ENCODE measurements around the gene CTNNAL1.
"Not testable (repeated sequence)": the region's sequence is repeated elsewhere in the genome, so short reads cannot be mapped to it uniquely, and the experiment has no call there.

The CTNNAL1 gene

GRCh38 chr9:108928386-108928785, 84.9 kb downstream of the CTNNAL1 start:
- Histone ChIP-seq H3K27ac (ENCODE audit: low read length) (no peak overlapping the region), H3K36me3 (ENCODE audit: control insufficient read depth in 2 of 2, insufficient read depth in 2 of 2, low read length in 2 of 2) (peaks cover 31 to 48% of the 10 kb centered on the region in 2 donors)

GRCh38 chr9:108924466-108924865, 88.8 kb downstream of the CTNNAL1 start:
- no peaks in the 10 kb centered on the region for H3K9me3 ChIP-seq (ENCODE audit: control insufficient read depth in 2 of 2, low read length in 2 of 2)
- no peak overlapping the region for H3K9ac ChIP-seq (ENCODE audit: low read length in 2 of 2)
- H3K4me1 ChIP-seq (ENCODE audit: control insufficient read depth, insufficient read depth, low read length), result no peaks in the 10 kb centered on the region
- no peak overlapping the region for H3K27ac ChIP-seq (ENCODE audit: low read length)
- H3K4me3 ChIP-seq (ENCODE audit: low read length in 2 of 2), result no peak overlapping the region
- peaks cover 45 to 68% of the 10 kb centered on the region in 2 donors for H3K36me3 ChIP-seq (ENCODE audit: control insufficient read depth in 2 of 2, insufficient read depth in 2 of 2, low read length in 2 of 2)
- no peaks in the 10 kb centered on the region for H3K27me3 ChIP-seq (ENCODE audit: control insufficient read depth in 1 of 2, insufficient read depth in 2 of 2, low read length in 2 of 2)

More at GRCh38 chr9:108928386-108928785, 84.9 kb downstream of the CTNNAL1 start:
- Histone ChIP-seq H3K27me3 (ENCODE audit: control insufficient read depth in 1 of 2, insufficient read depth in 2 of 2, low read length in 2 of 2) (no peaks in the 10 kb centered on the region), H3K9me3 (ENCODE audit: control insufficient read depth in 2 of 2, low read length in 2 of 2) (no peaks in the 10 kb centered on the region), H3K4me1 (ENCODE audit: control insufficient read depth, insufficient read depth, low read length) (peaks cover 10% of the 10 kb centered on the region), H3K9ac (ENCODE audit: low read length in 2 of 2) (no peak overlapping the region), H3K4me3 (ENCODE audit: low read length in 2 of 2) (no peak overlapping the region)

GRCh38 chr9:108921200-108921599, 92.1 kb downstream of the CTNNAL1 start:
- Histone ChIP-seq H3K9ac (ENCODE audit: low read length in 2 of 2) (no peak overlapping the region), H3K9me3 (ENCODE audit: control insufficient read depth in 2 of 2, low read length in 2 of 2) (no peaks in the 10 kb centered on the region), H3K4me3 (ENCODE audit: low read length in 2 of 2) (no peak overlapping the region), H3K27me3 (ENCODE audit: control insufficient read depth in 1 of 2, insufficient read depth in 2 of 2, low read length in 2 of 2) (no peaks in the 10 kb centered on the region), H3K4me1 (ENCODE audit: control insufficient read depth, insufficient read depth, low read length) (no peaks in the 10 kb centered on the region), H3K36me3 (ENCODE audit: control insufficient read depth in 2 of 2, insufficient read depth in 2 of 2, low read length in 2 of 2) (peaks cover 56% of the 10 kb centered on the region in 2 donors), H3K27ac (ENCODE audit: low read length) (no peak overlapping the region)

GRCh38 chr9:108920401-108920800, 92.9 kb downstream of the CTNNAL1 start:
- H3K9ac ChIP-seq (ENCODE audit: low read length in 2 of 2); H3K9me3 ChIP-seq (ENCODE audit: control insufficient read depth in 2 of 2, low read length in 2 of 2); H3K4me3 ChIP-seq (ENCODE audit: low read length in 2 of 2); H3K27ac ChIP-seq (ENCODE audit: low read length); H3K27me3 ChIP-seq (ENCODE audit: control insufficient read depth in 1 of 2, insufficient read depth in 2 of 2, low read length in 2 of 2); H3K4me1 ChIP-seq (ENCODE audit: control insufficient read depth, insufficient read depth, low read length): not testable (repeated sequence)
- peaks cover 49 to 54% of the 10 kb centered on the region in 2 donors for H3K36me3 ChIP-seq (ENCODE audit: control insufficient read depth in 2 of 2, insufficient read depth in 2 of 2, low read length in 2 of 2)

GRCh38 chr9:108919517-108919916, 93.8 kb downstream of the CTNNAL1 start:
- Histone ChIP-seq H3K9me3 (ENCODE audit: control insufficient read depth in 2 of 2, low read length in 2 of 2) (no peaks in the 10 kb centered on the region), H3K27me3 (ENCODE audit: control insufficient read depth in 1 of 2, insufficient read depth in 2 of 2, low read length in 2 of 2) (no peaks in the 10 kb centered on the region), H3K9ac (ENCODE audit: low read length in 2 of 2) (no peak overlapping the region), H3K4me3 (ENCODE audit: low read length in 2 of 2) (no peak overlapping the region), H3K4me1 (ENCODE audit: control insufficient read depth, insufficient read depth, low read length) (no peaks in the 10 kb centered on the region), H3K36me3 (ENCODE audit: control insufficient read depth in 2 of 2, insufficient read depth in 2 of 2, low read length in 2 of 2) (peaks cover 45 to 48% of the 10 kb centered on the region in 2 donors), H3K27ac (ENCODE audit: low read length) (no peak overlapping the region)

- Histone ChIP-seq H3K4me1 (ENCODE audit: control insufficient read depth, insufficient read depth, low read length) (no peaks in the 10 kb centered on the region), H3K27ac (ENCODE audit: low read length) (no peak overlapping the region), H3K4me3 (ENCODE audit: low read length in 2 of 2) (no peak overlapping the region), H3K27me3 (ENCODE audit: control insufficient read depth in 1 of 2, insufficient read depth in 2 of 2, low read length in 2 of 2) (no peaks in the 10 kb centered on the region), H3K36me3 (ENCODE audit: control insufficient read depth in 2 of 2, insufficient read depth in 2 of 2, low read length in 2 of 2) (peaks cover 42% of the 10 kb centered on the region in 2 donors), H3K9me3 (ENCODE audit: control insufficient read depth in 2 of 2, low read length in 2 of 2) (no peaks in the 10 kb centered on the region), H3K9ac (ENCODE audit: low read length in 2 of 2) (no peak overlapping the region)
These were observed 99.9 kb downstream of the CTNNAL1 start for GRCh38 chr9:108913391-108913790.

- no peaks in the 10 kb centered on the region for H3K9me3 ChIP-seq (ENCODE audit: control insufficient read depth in 2 of 2, low read length in 2 of 2)
- no peak overlapping the region for H3K9ac ChIP-seq (ENCODE audit: low read length in 2 of 2)
- no peak overlapping the region for H3K27ac ChIP-seq (ENCODE audit: low read length)
- no peaks in the 10 kb centered on the region for H3K4me1 ChIP-seq (ENCODE audit: control insufficient read depth, insufficient read depth, low read length)
- H3K36me3 ChIP-seq (ENCODE audit: control insufficient read depth in 2 of 2, insufficient read depth in 2 of 2, low read length in 2 of 2), result peaks cover 46% of the 10 kb centered on the region in 2 donors
- H3K27me3 ChIP-seq (ENCODE audit: control insufficient read depth in 1 of 2, insufficient read depth in 2 of 2, low read length in 2 of 2), result no peaks in the 10 kb centered on the region
- no peak overlapping the region for H3K4me3 ChIP-seq (ENCODE audit: low read length in 2 of 2)
These were observed 101.5 kb downstream of the CTNNAL1 start for GRCh38 chr9:108911820-108912219.

GRCh38 chr9:108910914-108911313, 102.4 kb downstream of the CTNNAL1 start:
- H3K9me3 ChIP-seq (ENCODE audit: control insufficient read depth in 2 of 2, low read length in 2 of 2), result no peaks in the 10 kb centered on the region
- no peak overlapping the region for H3K27ac ChIP-seq (ENCODE audit: low read length)
- H3K27me3 ChIP-seq (ENCODE audit: control insufficient read depth in 1 of 2, insufficient read depth in 2 of 2, low read length in 2 of 2), result no peaks in the 10 kb centered on the region
- no peaks in the 10 kb centered on the region for H3K4me1 ChIP-seq (ENCODE audit: control insufficient read depth, insufficient read depth, low read length)
- peaks cover 50 to 55% of the 10 kb centered on the region in 2 donors for H3K36me3 ChIP-seq (ENCODE audit: control insufficient read depth in 2 of 2, insufficient read depth in 2 of 2, low read length in 2 of 2)
- H3K9ac ChIP-seq (ENCODE audit: low read length in 2 of 2), result no peak overlapping the region
- no peak overlapping the region for H3K4me3 ChIP-seq (ENCODE audit: low read length in 2 of 2)

- Histone ChIP-seq H3K4me3 (ENCODE audit: low read length in 2 of 2) (no peak overlapping the region), H3K36me3 (ENCODE audit: control insufficient read depth in 2 of 2, insufficient read depth in 2 of 2, low read length in 2 of 2) (peaks cover 51 to 58% of the 10 kb centered on the region in 2 donors), H3K9me3 (ENCODE audit: control insufficient read depth in 2 of 2, low read length in 2 of 2) (no peaks in the 10 kb centered on the region), H3K27me3 (ENCODE audit: control insufficient read depth in 1 of 2, insufficient read depth in 2 of 2, low read length in 2 of 2) (no peaks in the 10 kb centered on the region), H3K27ac (ENCODE audit: low read length) (no peak overlapping the region), H3K9ac (ENCODE audit: low read length in 2 of 2) (no peak overlapping the region), H3K4me1 (ENCODE audit: control insufficient read depth, insufficient read depth, low read length) (no peaks in the 10 kb centered on the region)
These were observed 102.9 kb downstream of the CTNNAL1 start for GRCh38 chr9:108910402-108910801.

- no peaks in the 10 kb centered on the region for H3K9me3 ChIP-seq (ENCODE audit: control insufficient read depth in 2 of 2, low read length in 2 of 2)
- H3K9ac ChIP-seq (ENCODE audit: low read length in 2 of 2), result no peak overlapping the region
- H3K36me3 ChIP-seq (ENCODE audit: control insufficient read depth in 2 of 2, insufficient read depth in 2 of 2, low read length in 2 of 2), result peaks cover 45 to 62% of the 10 kb centered on the region in 2 donors
These were observed 107.8 kb downstream of the CTNNAL1 start for GRCh38 chr9:108905494-108905893.

GRCh38 chr9:108904161-108904560, 109.1 kb downstream of the CTNNAL1 start:
- Histone ChIP-seq H3K36me3 (ENCODE audit: control insufficient read depth in 2 of 2, insufficient read depth in 2 of 2, low read length in 2 of 2) (peaks cover 46 to 64% of the 10 kb centered on the region in 2 donors), H3K27me3 (ENCODE audit: control insufficient read depth in 1 of 2, insufficient read depth in 2 of 2, low read length in 2 of 2) (no peaks in the 10 kb centered on the region), H3K27ac (ENCODE audit: low read length) (no peak overlapping the region), H3K9me3 (ENCODE audit: control insufficient read depth in 2 of 2, low read length in 2 of 2) (no peaks in the 10 kb centered on the region), H3K4me3 (ENCODE audit: low read length in 2 of 2) (no peak overlapping the region), H3K9ac (ENCODE audit: low read length in 2 of 2) (no peak overlapping the region), H3K4me1 (ENCODE audit: control insufficient read depth, insufficient read depth, low read length) (no peaks in the 10 kb centered on the region)

More at GRCh38 chr9:108905494-108905893, 107.8 kb downstream of the CTNNAL1 start:
- Histone ChIP-seq H3K27me3 (ENCODE audit: control insufficient read depth in 1 of 2, insufficient read depth in 2 of 2, low read length in 2 of 2) (no peaks in the 10 kb centered on the region), H3K4me1 (ENCODE audit: control insufficient read depth, insufficient read depth, low read length) (no peaks in the 10 kb centered on the region), H3K27ac (ENCODE audit: low read length) (no peak overlapping the region), H3K4me3 (ENCODE audit: low read length in 2 of 2) (no peak overlapping the region)
